Measurements from ENCODE around the gene RAB4A. TPM values are rescaled to one million over a fixed set of nuclear protein-coding genes. Genes with fewer than 3 reads are reported as not detected.
A peak's percentile ranks its signal among the peaks of the same experiment; 100 is the strongest.
"Not testable (repeated sequence)": the region's sequence is repeated elsewhere in the genome, so short reads cannot be mapped to it uniquely, and the experiment has no call there.

RAB4A gene
- total RNA-seq, 1 donor from 2014 or later = 103 TPM

- DNase-seq = no peak
- intact Hi-C loops (cut with DNase I) = no loop called here
- ATAC-seq (ENCODE audit: poor library complexity) = no peak
Observed at GRCh38 chr1:229318056-229318455, 47.1 kb downstream of the RAB4A start.

- ATAC-seq (ENCODE audit: poor library complexity) = no peak
- DNase-seq = no peak
- intact Hi-C loops (cut with DNase I) = no loop called here
Observed at GRCh38 chr1:229319487-229319886, 48.6 kb downstream of the RAB4A start.

GRCh38 chr1:229323201-229323600 lies 52.3 kb downstream of the RAB4A start:
- no peak for DNase-seq
- intact Hi-C loops (cut with DNase I) = no loop called here
- ATAC-seq (ENCODE audit: poor library complexity) = no peak

GRCh38 chr1:229323885-229324553 lies 53.1 kb downstream of the RAB4A start:
- no peak for ATAC-seq (ENCODE audit: poor library complexity)
- no peak for DNase-seq
- intact Hi-C loops (cut with DNase I) = no loop called here

GRCh38 chr1:229325401-229325800 lies 54.5 kb downstream of the RAB4A start:
- ATAC-seq (ENCODE audit: poor library complexity) (no peak), DNase-seq (no peak)
- intact Hi-C loops (cut with DNase I) = no loop called here

GRCh38 chr1:229325853-229326487 lies 55.1 kb downstream of the RAB4A start:
- DNase-seq = no peak
- no peak for ATAC-seq (ENCODE audit: poor library complexity)
- intact Hi-C loops (cut with DNase I) = no loop called here

- intact Hi-C loops (cut with DNase I) = no loop called here
- DNase-seq (no peak), ATAC-seq (ENCODE audit: poor library complexity) (no peak)
Observed at GRCh38 chr1:229326601-229327000, 55.7 kb downstream of the RAB4A start.

GRCh38 chr1:229327765-229328164 lies 56.9 kb downstream of the RAB4A start:
- ATAC-seq (ENCODE audit: poor library complexity); intact Hi-C loops (cut with DNase I); DNase-seq: not testable (repeated sequence)

GRCh38 chr1:229328598-229329362 lies 57.9 kb downstream of the RAB4A start:
- no peak for ATAC-seq (ENCODE audit: poor library complexity)

GRCh38 chr1:229334269-229334668 lies 63.4 kb downstream of the RAB4A start:
- intact Hi-C loops (cut with DNase I) = no loop called here
- DNase-seq = no peak
- no peak for ATAC-seq (ENCODE audit: poor library complexity)

More at GRCh38 chr1:229328598-229329362, 57.9 kb downstream of the RAB4A start:
- intact Hi-C loops (cut with DNase I) = no loop called here
- DNase-seq = no peak

- intact Hi-C loops (cut with DNase I) = no loop called here
- no peak for DNase-seq
- no peak for ATAC-seq (ENCODE audit: poor library complexity)
Observed at GRCh38 chr1:229334716-229335115, 63.8 kb downstream of the RAB4A start.

GRCh38 chr1:229336345-229336744 lies 65.4 kb downstream of the RAB4A start:
- ATAC-seq (ENCODE audit: poor library complexity) (no peak), DNase-seq (no peak)
- intact Hi-C loops (cut with DNase I) = no loop called here

GRCh38 chr1:229339086-229339485 lies 68.2 kb downstream of the RAB4A start:
- DNase-seq (no peak), ATAC-seq (ENCODE audit: poor library complexity) (no peak)
- intact Hi-C loops (cut with DNase I) = no loop called here

- ATAC-seq (ENCODE audit: poor library complexity) (no peak), DNase-seq (no peak)
- intact Hi-C loops (cut with DNase I) = no loop called here
Observed at GRCh38 chr1:229339520-229339919, 68.6 kb downstream of the RAB4A start.

GRCh38 chr1:229340496-229340895 lies 69.6 kb downstream of the RAB4A start:
- ATAC-seq (ENCODE audit: poor library complexity) = no peak
- intact Hi-C loops (cut with DNase I) = loop anchor here (5.0 kb wide), 1 partner anchor 83 kb away; no protein-coding TSS in a partner anchor
- no peak for DNase-seq

GRCh38 chr1:229341774-229342655 lies 71.1 kb downstream of the RAB4A start:
- intact Hi-C loops (cut with DNase I) = loop anchor here (5.0 kb wide), 1 partner anchor 85 kb away; no protein-coding TSS in a partner anchor
- DNase-seq (peak; percentile 92), ATAC-seq (ENCODE audit: poor library complexity) (peak; percentile 98)

- DNase-seq (peak; percentile 78), ATAC-seq (ENCODE audit: poor library complexity) (peak; percentile 88)
- intact Hi-C loops (cut with DNase I) = loop anchor here (5.0 kb wide), 1 partner anchor 86 kb away; no protein-coding TSS in a partner anchor
Observed at GRCh38 chr1:229342656-229343569, 72.0 kb downstream of the RAB4A start, which contains the start of gene CCSAP. TSS of gene CCSAP (minus strand) at chr1:229343047. CDS start at chr1:229342465, 582 bp downstream.

Data from Right ventricle myocardium superior (tissue), 1 donor.